Left lung (tissue), 10 donors: ENCODE results near the gene RABGAP1L. TPM values are rescaled to one million over a fixed set of nuclear protein-coding genes. Genes with fewer than 3 reads are reported as not detected.

ENCODE experiments used
- ATAC-seq: fragments of 200-7000 bp; cut with Tn5 transposase; one replicate; pipeline ENCODE4 v1.9.1; 2020; ENCODE audit warnings: moderate library complexity
- DNase-seq, 4 donors: peaks; one replicate each; pipeline ENCODE4 v3.0.0-alpha.2; 2013 to 2020
- H3K27ac ChIP-seq, 2 donors: fragments of 200-600 bp; sonication (generic) in 1 of 2; one replicate each; pipeline versions ENCODE4 v1.5.0 to v1.8.0; 2020 to 2021
- H3K27me3 ChIP-seq, 2 donors: fragments of 200-600 bp; sonication (generic) in 1 of 2; one replicate each; pipeline versions ENCODE4 v1.5.0 to v1.8.0; 2020 to 2021
- H3K36me3 ChIP-seq, 2 donors: fragments of 200-600 bp; sonication (generic) in 1 of 2; one replicate each; pipeline versions ENCODE4 v1.5.0 to v1.8.0; 2020 to 2021
- H3K4me1 ChIP-seq, 2 donors: fragments of 200-600 bp; one replicate each; pipeline ENCODE4 v1.8.0; 2021
- H3K4me3 ChIP-seq, 2 donors: fragments of 200-600 bp; sonication (generic) in 1 of 2; one replicate each; pipeline versions ENCODE4 v1.5.0 to v1.8.0; 2020 to 2021; ENCODE audit warnings: mild to moderate bottlenecking in 1 of 2
- H3K9me3 ChIP-seq, 2 donors: fragments of 200-600 bp; sonication (generic) in 1 of 2; one replicate each; pipeline versions ENCODE4 v1.5.0 to v1.8.0; 2020 to 2021
- CTCF ChIP-seq, 2 donors: fragments of 200-600 bp; sonication (generic) in 1 of 2; IDR thresholded peaks; one replicate each; pipeline versions ENCODE4 v1.5.0 to v1.8.0; 2021; ENCODE audit warnings: antibody characterized with exemption in 2 of 2
- intact Hi-C, 2 donors: fragments of 100-400 bp; cut with DNase I; formaldehyde crosslinking; loops; one replicate each; pipeline versions ENCODE4 v1.11.2 to v1.14.2; 2022
- polyA plus RNA-seq, 6 donors: library from polyadenylated mRNA; unstranded; fragments of 120-200 nt; gene quantifications; one replicate each; pipeline ENCODE4 v1.2.1, GENCODE V29; 2013; ENCODE audit not compliant: insufficient read length in 6 of 6
- total RNA-seq, 2 donors: library from RNA; stranded (reverse); fragmentation: NEBNext Ultra II Directional; extraction: Animal tissue kit (Norgen Biotek cat#: 25700); gene quantifications; one replicate each; pipeline ENCODE4 v1.2.1, GENCODE V29; 2021
- donor health status: DM: no; HTN: yes; CAD: no.
- donor health status: DM: no; HTN: no; CAD: no.

RABGAP1L gene
- total and polyA plus RNA-seq, 8 donors: 40.3 to 67.3 (median 51.4) TPM

GRCh38 chr1:174189428-174190062 is 30.2 kb downstream of the RABGAP1L start:
- H3K4me3 ChIP-seq: no peak overlapping the region
- intact Hi-C loops: no loop called here
- H3K9me3 ChIP-seq: peaks cover 0 to 13% of the 10 kb centered on the region in 2 donors
- no peak for ATAC-seq
- H3K27ac ChIP-seq: no peak overlapping the region
- peaks cover 0 to 6% of the 10 kb centered on the region in 2 donors for H3K4me1 ChIP-seq
- no peaks in the 10 kb centered on the region for H3K27me3 ChIP-seq
- no peak for TF ChIP-seq CTCF (IDR thresholded peaks at IDR 0.05)
- DNase-seq: no peak
- no peaks in the 10 kb centered on the region for H3K36me3 ChIP-seq

DNA sequence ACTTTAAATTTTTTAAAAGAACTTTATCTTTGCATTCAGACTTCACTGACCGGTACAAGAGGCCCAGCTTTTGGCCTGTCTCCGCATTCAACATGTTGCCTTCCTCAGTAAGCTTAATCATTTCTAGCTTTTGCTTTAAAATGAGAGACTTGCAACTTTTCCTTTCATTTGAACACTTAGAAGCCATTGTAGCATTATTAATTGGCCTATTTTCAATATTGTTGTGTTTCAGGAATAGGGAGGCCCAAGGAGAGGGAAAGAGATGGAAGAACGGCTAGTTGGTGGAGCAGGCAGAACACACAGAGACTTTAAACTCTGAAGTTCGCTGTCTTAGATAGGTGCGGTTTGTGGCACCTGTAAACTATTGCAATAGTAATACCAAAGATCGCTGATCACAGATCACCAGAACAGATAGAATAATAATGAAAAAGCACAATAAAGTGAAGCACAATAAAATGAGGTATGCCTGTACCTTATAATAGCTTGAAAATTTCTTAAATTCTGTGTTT is 31.4 kb downstream of the RABGAP1L start:
- TF ChIP-seq CTCF (IDR thresholded peaks at IDR 0.05): no peak
- H3K36me3 ChIP-seq: no peaks in the 10 kb centered on the region
- H3K27me3 ChIP-seq: no peaks in the 10 kb centered on the region
- H3K27ac ChIP-seq: no peak overlapping the region
- ATAC-seq (peak; percentile 19), DNase-seq (peak in 1 of 4 donors; percentile 3)
- no peak overlapping the region for H3K4me3 ChIP-seq
- H3K9me3 ChIP-seq: peaks cover 0 to 13% of the 10 kb centered on the region in 2 donors
- peaks cover 0 to 6% of the 10 kb centered on the region in 2 donors for H3K4me1 ChIP-seq
- intact Hi-C loops: no loop called here

- no peak overlapping the region for H3K4me3 ChIP-seq
- intact Hi-C loops: no loop called here
- no peaks in the 10 kb centered on the region for H3K27me3 ChIP-seq
- TF ChIP-seq CTCF (IDR thresholded peaks at IDR 0.05): no peak
- peaks cover 0 to 13% of the 10 kb centered on the region in 2 donors for H3K9me3 ChIP-seq
- DNase-seq (no peak), ATAC-seq (no peak)
- no peaks in the 10 kb centered on the region for H3K36me3 ChIP-seq
- peaks cover 0 to 6% of the 10 kb centered on the region in 2 donors for H3K4me1 ChIP-seq
- no peak overlapping the region for H3K27ac ChIP-seq
Measured at GRCh38 chr1:174191349-174191862, 32.1 kb downstream of the RABGAP1L start.

GRCh38 chr1:174194461-174194860 is 35.1 kb downstream of the RABGAP1L start:
- no peak overlapping the region for H3K27ac ChIP-seq
- H3K27me3 ChIP-seq: no peaks in the 10 kb centered on the region
- H3K4me3 ChIP-seq: no peak overlapping the region
- H3K9me3 ChIP-seq: no peaks in the 10 kb centered on the region
- ATAC-seq (no peak), DNase-seq (no peak)
- intact Hi-C loops: no loop called here
- no peak for TF ChIP-seq CTCF (IDR thresholded peaks at IDR 0.05)
- H3K36me3 ChIP-seq: no peaks in the 10 kb centered on the region
- H3K4me1 ChIP-seq: peaks cover 0 to 6% of the 10 kb centered on the region in 2 donors

DNA sequence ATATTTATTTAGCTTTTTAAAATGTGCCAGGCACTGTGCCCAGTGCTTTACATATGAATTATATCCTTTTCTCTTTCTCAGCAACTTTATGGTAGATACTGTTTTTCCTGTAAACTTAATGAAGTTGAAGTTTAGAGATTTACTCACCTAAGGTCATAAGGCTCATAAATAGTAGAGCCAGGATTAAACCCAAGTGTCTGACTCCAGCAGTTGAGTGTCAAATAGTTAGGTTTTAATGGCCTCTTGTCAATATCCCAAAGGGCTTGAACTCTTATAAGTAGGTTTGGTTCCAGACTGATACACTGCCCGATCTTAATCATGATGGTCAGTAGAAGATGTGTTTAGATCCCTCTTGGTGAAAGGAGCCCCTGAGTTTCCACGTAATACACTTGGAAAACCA is 37.8 kb downstream of the RABGAP1L start:
- TF ChIP-seq CTCF (IDR thresholded peaks at IDR 0.05): no peak
- peak; percentile 71 for ATAC-seq
- no peak overlapping the region for H3K27ac ChIP-seq
- no peak overlapping the region for H3K4me3 ChIP-seq
- DNase-seq: no peak
- H3K27me3 ChIP-seq: no peaks in the 10 kb centered on the region
- H3K9me3 ChIP-seq: no peaks in the 10 kb centered on the region
- no peaks in the 10 kb centered on the region for H3K4me1 ChIP-seq
- intact Hi-C loops: no loop called here
- no peaks in the 10 kb centered on the region for H3K36me3 ChIP-seq
